Erythroblast (primary cell): ENCODE results near the gene HOXB8.

Experiments used
- DNase-seq, 2 experiments: peaks; one replicate each; lab custom pipeline; 2025; lab: John Stamatoyannopoulos, UW
- GATA1 ChIP-seq: IDR thresholded peaks from 2 replicates; pipeline ENCODE4 v1.6.1; 2011; ENCODE audit warnings: low read depth, mild to moderate bottlenecking, control low read depth, low read length, moderate library complexity
- POLR2A ChIP-seq: IDR thresholded peaks from 2 replicates; pipeline ENCODE4 v1.6.1; 2011; ENCODE audit warnings: mild to moderate bottlenecking, low read length

HOXB8 gene

DNA sequence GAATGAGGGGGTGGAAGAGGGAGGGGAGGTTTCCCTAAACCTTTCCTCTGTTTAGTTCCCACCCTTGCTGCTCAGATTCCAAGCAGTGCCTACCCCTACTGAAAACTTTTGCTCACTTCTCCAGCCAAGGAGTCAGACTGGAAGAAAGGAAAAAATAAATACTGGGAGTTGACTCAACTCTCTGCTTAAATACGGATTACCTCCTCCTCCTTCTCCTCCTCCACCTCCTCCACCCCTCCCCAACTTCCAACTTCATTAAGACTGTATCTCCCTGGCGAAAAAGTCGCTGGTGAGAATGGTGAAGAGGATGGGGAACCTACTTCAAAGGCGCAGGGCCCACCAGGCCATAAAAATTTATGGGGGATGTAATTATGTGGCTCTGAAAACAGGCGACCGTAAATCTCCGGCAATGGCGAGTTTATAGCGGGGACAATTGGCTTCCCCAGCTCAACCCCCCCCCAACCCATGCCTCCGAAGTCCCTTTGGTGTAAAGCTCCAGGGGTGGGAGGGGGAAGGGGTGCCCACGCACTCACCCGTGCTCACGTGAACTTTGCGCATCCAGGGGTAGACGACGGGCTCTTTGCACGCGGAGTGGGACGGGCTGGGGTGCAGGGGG is 37.7 kb downstream of the HOXB8 start:
- peak; percentile 53 to 63 for DNase-seq
- no peak for TF ChIP-seq POLR2A
- TF ChIP-seq GATA1: no peak

DNA sequence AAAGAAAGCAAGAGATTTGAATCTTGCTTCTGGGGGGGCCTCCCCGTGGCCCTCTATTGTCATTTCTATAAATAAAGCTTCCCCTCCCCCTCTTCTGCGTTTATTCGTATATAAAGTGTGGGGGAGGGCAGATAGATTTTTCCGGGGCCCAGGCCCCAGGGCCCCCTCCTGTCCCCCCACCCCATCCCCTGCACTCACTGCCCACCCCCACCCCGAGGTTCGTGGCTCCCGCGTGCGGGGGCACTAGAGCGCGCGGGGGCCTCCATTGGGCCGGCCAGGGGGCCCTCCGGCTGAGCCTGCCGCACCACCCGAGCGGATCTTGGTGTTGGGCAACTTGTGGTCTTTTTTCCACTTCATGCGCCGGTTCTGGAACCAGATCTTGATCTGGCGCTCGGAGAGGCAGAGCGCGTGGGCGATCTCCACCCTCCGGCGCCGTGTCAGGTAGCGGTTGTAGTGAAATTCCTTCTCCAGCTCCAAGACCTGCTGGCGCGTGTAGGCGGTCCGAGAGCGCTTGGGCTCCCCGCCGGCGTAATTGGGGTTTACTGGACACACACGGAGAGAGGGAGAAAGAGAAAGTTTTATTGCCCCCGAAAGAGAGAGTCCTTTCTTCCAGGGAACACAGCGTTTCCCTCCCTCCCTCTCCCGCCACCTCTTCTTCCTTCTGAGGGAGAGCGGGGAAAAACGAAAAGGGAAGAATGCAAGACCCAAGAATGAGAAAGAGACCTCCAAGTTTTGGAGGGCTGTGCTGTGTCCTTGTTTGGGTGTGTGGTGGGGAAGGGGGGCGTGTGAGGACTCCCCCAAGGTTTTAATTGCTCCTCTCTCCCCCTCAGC is 38.4 kb downstream of the HOXB8 start:
- TF ChIP-seq POLR2A: peak; percentile 42
- no peak for TF ChIP-seq GATA1
- DNase-seq: peak; percentile 70 to 74

DNA sequence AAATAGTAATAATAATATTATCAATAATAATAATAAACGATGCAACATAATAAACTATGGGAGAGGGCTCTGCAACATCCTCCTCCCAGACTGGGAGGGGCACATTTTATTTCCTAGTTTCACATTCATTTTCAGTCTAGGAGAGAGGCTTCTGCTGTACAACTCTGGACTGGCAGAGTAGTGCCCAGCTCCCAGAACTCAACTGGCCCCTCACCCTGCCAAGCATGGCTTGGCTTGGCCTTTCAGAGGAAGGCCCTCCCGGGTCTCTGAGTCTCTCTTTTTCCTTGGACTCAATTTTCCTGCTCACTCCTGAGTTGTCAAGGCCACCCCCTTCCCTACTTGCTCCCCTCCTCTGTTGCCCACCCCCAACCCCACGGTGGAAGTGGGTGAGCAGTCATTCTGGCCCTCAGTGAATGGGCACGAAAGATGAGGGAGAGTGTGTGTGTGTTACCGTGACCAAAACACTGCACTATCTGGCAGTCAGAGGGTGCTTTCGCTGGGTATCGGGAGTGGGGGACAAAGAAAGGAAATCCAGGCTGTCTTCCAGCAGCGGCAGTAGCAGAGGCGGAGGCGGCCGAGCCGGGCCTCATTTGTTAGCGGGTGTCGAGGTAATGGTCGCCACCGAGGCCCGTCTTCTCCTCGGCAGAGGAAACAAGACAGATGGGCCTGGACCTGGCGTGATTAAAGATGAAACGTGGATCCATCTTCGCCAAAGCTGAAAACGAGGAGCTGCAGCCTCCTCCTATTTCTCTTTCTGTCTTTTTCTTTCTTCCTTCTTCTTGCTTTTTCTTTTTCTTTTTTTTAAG is 39.2 kb downstream of the HOXB8 start:
- DNase-seq: peak; percentile 44 to 52
- no peak for TF ChIP-seq POLR2A
- no peak for TF ChIP-seq GATA1

DNA sequence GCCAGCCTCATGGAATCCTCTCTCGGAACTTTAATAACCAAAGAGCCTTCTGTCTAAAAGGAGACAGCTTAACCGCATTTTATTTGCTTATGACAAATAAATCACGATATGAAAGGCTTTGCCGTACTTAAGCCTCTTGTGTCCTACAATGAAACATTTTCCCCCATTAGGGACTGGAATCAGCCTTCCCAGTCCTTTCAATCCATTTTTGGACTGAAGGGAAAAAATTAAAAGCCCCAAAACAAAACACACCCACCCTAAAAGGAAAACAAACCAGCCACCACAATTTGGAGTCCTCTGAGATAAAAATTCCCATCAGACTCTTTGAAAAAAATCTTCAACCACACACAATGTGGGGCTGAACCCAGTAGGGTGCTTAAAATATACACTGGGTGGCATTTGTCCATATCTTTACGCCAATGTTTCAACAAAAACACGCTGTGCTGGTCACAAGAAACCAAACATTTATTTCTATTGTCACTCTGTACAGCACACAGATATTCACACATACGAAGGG is 40.0 kb downstream of the HOXB8 start:
- TF ChIP-seq GATA1: no peak
- TF ChIP-seq POLR2A: no peak
- no peak for DNase-seq

DNA sequence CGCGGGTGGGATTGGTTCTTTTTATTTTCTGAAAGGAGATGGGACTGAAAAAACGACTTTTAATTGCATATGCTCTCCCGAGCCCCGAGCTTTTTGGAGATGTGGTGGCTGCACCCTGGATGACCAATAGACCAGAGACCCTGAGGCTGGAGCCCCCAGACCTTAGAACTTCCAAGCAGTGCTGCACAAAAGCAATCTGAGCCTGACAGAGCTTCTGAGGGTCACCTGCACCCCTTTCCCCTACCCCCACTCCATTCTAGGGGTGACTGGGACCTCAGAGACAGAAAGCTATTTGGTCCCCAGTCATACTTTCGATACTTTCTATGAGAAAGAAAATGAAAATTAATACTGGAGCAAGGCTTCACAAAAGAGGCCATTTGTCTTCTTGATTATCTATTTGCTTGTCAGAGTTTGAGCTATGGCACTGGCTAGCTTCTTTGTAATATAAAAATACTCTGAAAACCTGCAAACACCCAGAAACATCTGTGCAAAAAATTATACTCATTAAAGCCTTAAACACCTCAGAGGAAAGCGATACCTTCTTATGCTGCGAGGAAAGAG is 40.5 kb downstream of the HOXB8 start:
- DNase-seq: no peak
- no peak for TF ChIP-seq POLR2A
- TF ChIP-seq GATA1: no peak

DNA sequence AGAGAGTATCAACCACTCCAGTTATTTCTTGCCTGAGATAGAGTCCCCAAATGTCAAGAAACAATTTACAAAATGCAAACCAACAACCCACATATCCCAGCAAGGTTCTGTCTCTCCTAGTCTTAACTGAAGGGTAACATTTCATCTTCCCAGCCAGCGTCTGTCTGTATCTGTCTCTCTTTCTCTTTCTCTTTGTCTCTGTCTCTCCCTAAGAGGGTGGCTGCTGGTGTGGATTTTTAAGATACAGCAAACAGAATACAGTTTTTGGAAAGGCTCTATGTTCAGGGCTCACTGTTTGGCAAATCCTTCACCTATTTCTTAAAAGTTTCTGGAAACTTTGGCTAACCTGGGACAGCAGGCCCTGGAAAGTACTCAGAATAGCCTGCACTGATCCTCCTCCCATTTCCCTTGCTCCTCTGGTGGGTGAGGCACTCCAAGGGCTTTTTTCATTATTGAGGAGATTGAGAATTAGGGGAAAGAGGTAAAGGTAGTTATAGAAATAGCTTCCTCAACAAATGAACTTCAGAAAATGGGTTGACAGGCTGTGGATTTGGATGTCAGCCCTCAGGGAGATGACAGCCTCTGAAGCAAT is 43.2 kb downstream of the HOXB8 start:
- no peak for DNase-seq
- TF ChIP-seq POLR2A (no peak), GATA1 (no peak)

DNA sequence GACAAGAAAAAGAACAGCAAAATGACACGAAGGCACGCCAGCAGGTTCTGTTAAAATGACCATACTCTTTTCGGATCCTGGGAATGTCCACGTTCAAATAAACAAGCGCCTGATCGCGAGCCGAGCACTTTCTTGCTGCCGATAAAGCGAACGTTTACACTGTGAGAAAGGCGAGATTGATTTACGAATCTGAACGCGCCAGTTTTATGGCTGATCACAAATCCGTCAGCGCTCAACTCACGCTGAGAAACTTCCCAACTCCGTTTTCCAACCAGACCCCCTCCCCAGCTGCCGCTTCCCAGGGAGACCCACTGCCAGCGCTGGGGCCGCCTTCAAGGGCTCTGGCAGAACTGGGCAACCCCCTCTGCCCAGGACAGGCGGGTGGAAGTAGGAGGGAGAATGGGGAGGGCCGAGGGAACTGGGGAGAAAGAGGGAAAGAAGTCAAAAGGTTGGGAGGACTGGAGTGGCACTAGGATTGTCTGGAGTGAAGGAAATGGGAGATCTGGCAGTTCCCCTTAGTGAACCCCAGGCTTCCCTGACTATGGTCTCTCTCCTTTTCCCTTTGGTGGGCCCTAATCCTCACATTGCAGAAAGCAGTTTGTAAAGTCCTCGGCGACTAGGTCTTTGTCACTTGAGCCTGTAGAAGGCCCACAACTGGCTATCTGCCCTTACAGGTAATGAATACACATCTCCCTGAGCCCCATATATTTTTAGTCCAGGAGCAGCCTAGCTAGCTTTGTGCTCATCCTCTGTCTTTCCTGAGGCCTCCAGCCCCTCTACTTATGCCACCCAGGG is 43.9 kb downstream of the HOXB8 start:
- TF ChIP-seq POLR2A: no peak
- TF ChIP-seq GATA1: no peak
- no peak for DNase-seq

DNA sequence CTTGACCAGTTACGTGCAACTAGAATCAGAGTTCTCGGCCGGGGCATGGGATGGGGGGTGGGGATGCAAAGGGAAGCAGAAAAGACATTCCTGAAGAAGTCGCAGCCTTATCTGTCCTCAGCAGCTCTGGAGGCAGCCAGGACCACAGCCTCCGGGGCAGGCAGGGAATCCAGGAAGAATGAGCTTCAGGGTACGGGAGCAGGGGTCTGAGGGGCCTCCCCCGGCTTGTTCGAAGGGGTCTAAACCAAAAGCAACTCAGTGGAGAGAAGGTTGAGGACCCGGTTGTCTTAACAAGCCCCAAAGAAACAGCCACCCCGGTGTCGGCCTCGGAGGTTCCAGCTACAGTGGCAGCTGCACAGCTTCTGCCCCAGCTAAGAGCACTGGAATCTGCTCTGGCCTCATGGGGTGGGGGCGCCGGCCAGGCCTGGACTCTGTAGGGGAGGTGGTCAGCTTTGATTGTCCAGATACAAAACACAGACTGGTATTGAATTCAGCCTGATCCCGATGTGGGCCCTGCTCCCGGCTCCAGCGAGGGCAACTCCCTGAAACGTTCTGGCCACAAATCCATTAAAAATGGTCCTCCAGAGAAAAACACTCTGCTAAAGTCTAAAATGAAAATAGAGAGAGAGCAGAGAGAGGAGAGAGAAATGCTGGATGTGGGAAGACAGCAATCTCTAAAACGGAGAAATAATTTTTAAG is 44.6 kb downstream of the HOXB8 start:
- TF ChIP-seq POLR2A (no peak), GATA1 (no peak)
- no peak for DNase-seq

DNA sequence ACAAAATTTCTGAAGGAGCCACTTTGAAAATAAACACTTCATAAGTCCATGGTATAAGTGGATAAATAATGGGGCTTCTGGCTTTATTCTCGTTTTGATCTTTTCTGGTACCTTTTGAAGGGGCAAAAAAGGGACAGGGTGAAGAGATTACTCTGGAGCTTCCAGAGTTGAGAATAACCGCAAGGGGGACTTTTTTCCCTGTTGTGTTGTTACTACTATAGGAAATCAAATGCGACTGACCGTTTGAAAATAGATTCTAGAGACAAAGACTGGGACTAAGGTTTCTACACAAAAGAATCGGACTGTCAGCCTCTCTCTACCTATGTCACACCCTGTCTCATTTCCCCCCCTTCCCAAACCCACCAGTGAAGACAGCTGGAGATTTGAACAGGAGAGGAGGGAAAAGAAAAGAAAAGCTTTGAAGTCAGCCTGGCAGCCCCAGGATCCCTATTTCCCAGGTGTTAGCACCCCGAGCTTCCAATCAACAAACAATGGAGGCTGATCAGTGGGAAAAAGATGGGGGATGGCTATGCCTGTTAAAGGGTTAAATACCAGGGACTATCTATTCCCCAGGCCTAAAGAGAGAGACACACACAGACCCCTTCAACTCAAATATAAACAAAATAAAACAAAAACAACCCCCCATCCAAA is 45.3 kb downstream of the HOXB8 start:
- TF ChIP-seq POLR2A (no peak), GATA1 (no peak)
- DNase-seq: no peak

DNA sequence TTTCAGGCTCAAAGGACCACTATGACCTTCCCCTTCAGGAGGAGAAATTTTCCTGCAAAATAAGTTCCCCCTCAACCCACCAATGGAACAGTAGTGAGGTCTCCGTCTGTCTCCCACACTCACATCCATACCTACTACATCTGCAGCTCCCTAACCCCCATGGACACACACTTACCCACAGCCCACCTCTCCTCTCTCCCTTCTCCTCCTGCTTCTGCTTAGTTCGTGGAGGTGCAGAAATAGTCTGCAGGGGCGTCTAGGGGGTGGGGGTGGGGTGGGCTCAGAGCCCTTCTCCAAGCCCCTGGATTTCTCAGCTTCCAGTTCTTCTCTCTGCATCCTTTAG is 45.9 kb downstream of the HOXB8 start:
- DNase-seq: no peak
- TF ChIP-seq POLR2A (no peak), GATA1 (no peak)

DNA sequence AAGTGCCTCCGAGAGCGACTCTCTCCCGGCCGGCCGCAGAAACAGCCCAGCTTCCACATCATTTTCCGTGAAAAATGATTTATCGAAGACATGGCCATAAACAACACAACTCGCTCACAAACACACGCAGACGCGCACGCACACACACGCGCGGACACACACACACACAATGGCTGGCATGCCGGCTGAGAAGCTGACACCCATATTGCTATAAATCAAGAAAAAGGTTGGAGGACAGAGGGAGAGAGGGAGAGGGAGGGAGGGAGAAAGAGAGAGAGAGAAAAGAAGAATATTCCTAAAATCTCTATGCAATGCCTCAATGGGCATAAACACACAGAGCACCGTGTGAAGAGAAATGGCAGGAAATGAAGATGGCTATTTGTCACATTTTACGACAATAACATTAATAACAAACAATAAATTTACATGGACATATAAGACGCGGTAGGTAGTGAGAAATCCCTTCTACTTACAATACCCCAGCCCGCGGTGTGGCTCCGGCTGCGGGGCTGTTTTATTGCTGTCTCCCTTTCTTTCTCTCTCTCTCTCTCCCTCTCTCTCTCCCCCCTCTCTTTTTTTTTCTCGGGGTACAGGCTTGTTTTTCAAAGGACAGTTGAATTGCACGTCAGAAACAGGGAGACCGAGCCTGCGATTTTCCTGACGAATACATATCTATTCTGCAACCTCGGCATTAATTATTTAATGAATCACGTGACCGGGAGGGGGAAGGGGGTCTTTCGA is 46.4 kb downstream of the HOXB8 start:
- TF ChIP-seq GATA1: no peak
- TF ChIP-seq POLR2A: no peak
- no peak for DNase-seq
